Measurements from ENCODE around the gene CCT2. TPM values are rescaled to one million over a fixed set of nuclear protein-coding genes. Genes with fewer than 3 reads are reported as not detected.

The CCT2 gene
- total and polyA plus RNA-seq, 2 experiments from 2014 or later: 237 to 307 TPM

- no peaks in the 10 kb centered on the region for H3K9me3 ChIP-seq (ENCODE audit: low read depth)
- TF ChIP-seq, protein P1, sequence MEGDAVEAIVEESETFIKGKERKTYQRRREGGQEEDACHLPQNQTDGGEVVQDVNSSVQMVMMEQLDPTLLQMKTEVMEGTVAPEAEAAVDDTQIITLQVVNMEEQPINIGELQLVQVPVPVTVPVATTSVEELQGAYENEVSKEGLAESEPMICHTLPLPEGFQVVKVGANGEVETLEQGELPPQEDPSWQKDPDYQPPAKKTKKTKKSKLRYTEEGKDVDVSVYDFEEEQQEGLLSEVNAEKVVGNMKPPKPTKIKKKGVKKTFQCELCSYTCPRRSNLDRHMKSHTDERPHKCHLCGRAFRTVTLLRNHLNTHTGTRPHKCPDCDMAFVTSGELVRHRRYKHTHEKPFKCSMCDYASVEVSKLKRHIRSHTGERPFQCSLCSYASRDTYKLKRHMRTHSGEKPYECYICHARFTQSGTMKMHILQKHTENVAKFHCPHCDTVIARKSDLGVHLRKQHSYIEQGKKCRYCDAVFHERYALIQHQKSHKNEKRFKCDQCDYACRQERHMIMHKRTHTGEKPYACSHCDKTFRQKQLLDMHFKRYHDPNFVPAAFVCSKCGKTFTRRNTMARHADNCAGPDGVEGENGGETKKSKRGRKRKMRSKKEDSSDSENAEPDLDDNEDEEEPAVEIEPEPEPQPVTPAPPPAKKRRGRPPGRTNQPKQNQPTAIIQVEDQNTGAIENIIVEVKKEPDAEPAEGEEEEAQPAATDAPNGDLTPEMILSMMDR (IDR thresholded peaks at IDR 0.05; ENCODE audit: low read depth, low read length): no peak
- H3K27ac ChIP-seq: no peak overlapping the region
- no peak overlapping the region for H3K4me3 ChIP-seq
- no peaks in the 10 kb centered on the region for H3K36me3 ChIP-seq
- no peaks in the 10 kb centered on the region for H3K27me3 ChIP-seq
- DNase-seq (ENCODE audit: low read depth in 1 of 2, low spot score in 1 of 2): no peak
- H3K4me1 ChIP-seq (ENCODE audit: low read depth): peaks cover 7% of the 10 kb centered on the region
Measured at GRCh38 chr12:69548687-69549086, 36.6 kb upstream of the CCT2 start.

- TF ChIP-seq, protein P1 (IDR thresholded peaks at IDR 0.05; ENCODE audit: low read depth, low read length): no peak
- H3K4me3 ChIP-seq: no peak overlapping the region
- no peak for DNase-seq (ENCODE audit: low read depth in 1 of 2, low spot score in 1 of 2)
- no peaks in the 10 kb centered on the region for H3K27me3 ChIP-seq
- peak overlapping the region; percentile 32 for H3K27ac ChIP-seq
- H3K4me1 ChIP-seq (ENCODE audit: low read depth): peaks cover 7% of the 10 kb centered on the region
- no peaks in the 10 kb centered on the region for H3K9me3 ChIP-seq (ENCODE audit: low read depth)
- H3K36me3 ChIP-seq: no peaks in the 10 kb centered on the region
Measured at GRCh38 chr12:69550569-69551350, 34.5 kb upstream of the CCT2 start.

DNA sequence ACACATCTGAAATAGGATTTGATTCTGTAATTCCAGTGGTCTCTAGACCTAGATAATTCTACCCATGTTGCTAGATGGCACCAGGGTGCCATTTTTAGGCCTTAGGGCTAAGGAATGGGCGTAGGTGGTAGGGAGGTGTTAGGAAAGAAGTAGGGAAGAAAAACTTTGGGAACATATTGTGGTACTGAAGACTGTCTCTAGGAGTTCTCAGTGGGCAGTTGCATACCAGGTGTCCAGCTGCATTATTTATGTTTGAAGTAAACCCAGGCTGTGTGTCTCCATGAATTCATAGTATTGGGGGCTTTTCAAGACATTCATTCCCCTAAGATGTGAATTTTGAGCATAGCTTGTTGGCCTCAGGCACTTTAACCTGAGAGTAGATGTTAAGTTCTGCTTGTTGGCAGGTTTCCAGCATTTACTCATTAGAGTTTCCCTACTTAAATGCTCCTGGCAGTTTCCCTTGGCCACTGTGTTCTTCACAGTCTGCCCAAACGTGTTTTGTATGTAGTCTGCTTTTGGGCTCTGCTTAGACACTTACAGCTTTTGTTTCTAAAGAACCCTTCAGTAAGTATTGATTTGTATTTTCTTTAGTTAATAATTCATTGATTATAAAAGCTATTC, 31.5 kb upstream of the CCT2 start:
- Histone ChIP-seq H3K4me1 (ENCODE audit: low read depth) (peaks cover 7% of the 10 kb centered on the region), H3K27ac (peak overlapping the region; percentile 32), H3K9me3 (ENCODE audit: low read depth) (no peaks in the 10 kb centered on the region), H3K4me3 (no peak overlapping the region), H3K27me3 (no peaks in the 10 kb centered on the region), H3K36me3 (no peaks in the 10 kb centered on the region)
- TF ChIP-seq, protein P1 (IDR thresholded peaks at IDR 0.05; ENCODE audit: low read depth, low read length): no peak
- DNase-seq (ENCODE audit: low read depth in 1 of 2, low spot score in 1 of 2): peak; percentile 67 to 73

GRCh38 chr12:69555461-69555860, 29.8 kb upstream of the CCT2 start:
- Histone ChIP-seq H3K36me3 (no peaks in the 10 kb centered on the region), H3K27ac (no peak overlapping the region), H3K9me3 (ENCODE audit: low read depth) (no peaks in the 10 kb centered on the region), H3K4me3 (no peak overlapping the region), H3K27me3 (no peaks in the 10 kb centered on the region), H3K4me1 (ENCODE audit: low read depth) (peaks cover 7% of the 10 kb centered on the region)
- TF ChIP-seq, protein P1 (IDR thresholded peaks at IDR 0.05; ENCODE audit: low read depth, low read length): no peak
- peak in 1 of 2 donors; percentile 21 for DNase-seq (ENCODE audit: low read depth in 1 of 2, low spot score in 1 of 2)

DNA sequence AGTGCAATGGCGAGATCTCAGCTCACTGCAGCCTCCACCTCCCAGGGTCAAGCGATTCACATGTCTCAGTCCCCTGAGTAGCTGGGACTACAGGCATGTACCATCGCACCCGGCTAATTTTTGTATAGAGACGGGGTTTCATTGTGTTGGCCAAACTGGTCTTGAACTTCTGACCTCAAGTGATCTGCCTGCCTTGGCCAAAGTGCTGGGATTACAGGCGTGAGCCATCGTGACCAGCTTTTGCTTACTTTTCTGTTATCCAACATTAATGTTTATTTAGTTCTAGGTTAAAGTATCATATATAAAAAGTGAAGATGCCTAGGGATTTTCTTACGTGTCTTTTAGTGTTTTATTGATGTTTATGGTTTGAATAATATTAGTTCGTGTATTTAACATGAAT, 28.9 kb upstream of the CCT2 start:
- TF ChIP-seq, protein P1 (IDR thresholded peaks at IDR 0.05; ENCODE audit: low read depth, low read length): no peak
- Histone ChIP-seq H3K9me3 (ENCODE audit: low read depth) (no peaks in the 10 kb centered on the region), H3K27ac (no peak overlapping the region), H3K4me3 (no peak overlapping the region), H3K4me1 (ENCODE audit: low read depth) (peaks cover 7% of the 10 kb centered on the region), H3K36me3 (no peaks in the 10 kb centered on the region), H3K27me3 (no peaks in the 10 kb centered on the region)
- no peak for DNase-seq (ENCODE audit: low read depth in 1 of 2, low spot score in 1 of 2)
